ENCODE results near the gene MRPL48. TPM values are rescaled to one million over a fixed set of nuclear protein-coding genes. Genes with fewer than 3 reads are reported as not detected.

The MRPL48 gene
- total RNA-seq, 1 experiment from 2014 or later: 36.8 TPM

DNA sequence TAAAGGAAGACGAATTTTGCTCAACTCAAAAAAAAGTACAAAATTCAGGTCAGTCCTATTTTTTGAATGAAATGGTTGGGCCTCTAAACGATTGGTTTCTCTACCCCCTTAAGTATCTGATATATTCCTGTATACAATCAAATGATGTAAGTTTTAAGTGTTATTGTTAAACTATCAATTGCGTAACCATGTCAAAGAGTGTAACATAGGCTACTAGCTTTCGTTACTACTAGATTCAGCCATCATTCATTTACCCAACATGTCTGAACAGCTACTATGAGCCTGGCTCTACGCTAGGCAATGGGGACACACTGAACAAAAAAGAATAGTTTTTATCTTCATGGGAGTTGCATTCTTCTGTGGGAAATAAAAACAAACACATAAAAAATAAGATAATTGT is 30.1 kb upstream of the MRPL48 start:
- H3K36me3 Mint-ChIP-seq (ENCODE audit: insufficient read depth, unreplicated experiment): peaks cover 13% of the 10 kb centered on the region
- peak overlapping the region; percentile 98 for H3K4me3 Mint-ChIP-seq (ENCODE audit: unreplicated experiment)
- intact Hi-C loops (cut with micrococcal nuclease): no loop called here
- H3K27me3 Mint-ChIP-seq (ENCODE audit: insufficient read depth, unreplicated experiment): no peaks in the 10 kb centered on the region
- H3K27ac Mint-ChIP-seq (ENCODE audit: low read depth, unreplicated experiment): peak overlapping the region; percentile 57
- CTCF ChIA-PET: no interaction called here
- TF ChIP-seq, protein P1, sequence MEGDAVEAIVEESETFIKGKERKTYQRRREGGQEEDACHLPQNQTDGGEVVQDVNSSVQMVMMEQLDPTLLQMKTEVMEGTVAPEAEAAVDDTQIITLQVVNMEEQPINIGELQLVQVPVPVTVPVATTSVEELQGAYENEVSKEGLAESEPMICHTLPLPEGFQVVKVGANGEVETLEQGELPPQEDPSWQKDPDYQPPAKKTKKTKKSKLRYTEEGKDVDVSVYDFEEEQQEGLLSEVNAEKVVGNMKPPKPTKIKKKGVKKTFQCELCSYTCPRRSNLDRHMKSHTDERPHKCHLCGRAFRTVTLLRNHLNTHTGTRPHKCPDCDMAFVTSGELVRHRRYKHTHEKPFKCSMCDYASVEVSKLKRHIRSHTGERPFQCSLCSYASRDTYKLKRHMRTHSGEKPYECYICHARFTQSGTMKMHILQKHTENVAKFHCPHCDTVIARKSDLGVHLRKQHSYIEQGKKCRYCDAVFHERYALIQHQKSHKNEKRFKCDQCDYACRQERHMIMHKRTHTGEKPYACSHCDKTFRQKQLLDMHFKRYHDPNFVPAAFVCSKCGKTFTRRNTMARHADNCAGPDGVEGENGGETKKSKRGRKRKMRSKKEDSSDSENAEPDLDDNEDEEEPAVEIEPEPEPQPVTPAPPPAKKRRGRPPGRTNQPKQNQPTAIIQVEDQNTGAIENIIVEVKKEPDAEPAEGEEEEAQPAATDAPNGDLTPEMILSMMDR (IDR thresholded peaks at IDR 0.05; ENCODE audit: unreplicated experiment): no peak
- BruUV-seq (replicated peaks): no TSS peak
- H3K4me1 Mint-ChIP-seq (ENCODE audit: insufficient read depth, unreplicated experiment): peaks cover 23% of the 10 kb centered on the region
- H3K9me3 Mint-ChIP-seq (ENCODE audit: unreplicated experiment): no peaks in the 10 kb centered on the region
- peak; percentile 82 for DNase-seq (ENCODE audit: unreplicated experiment)
- POLR2A ChIA-PET: interaction anchor here (0.7 to 4.1 kb wide), 9 partner anchors 11 to 159 kb away, joined by 3 to 53 read pairs (median 6); partner anchors contain the start of gene MRPL48

DNA sequence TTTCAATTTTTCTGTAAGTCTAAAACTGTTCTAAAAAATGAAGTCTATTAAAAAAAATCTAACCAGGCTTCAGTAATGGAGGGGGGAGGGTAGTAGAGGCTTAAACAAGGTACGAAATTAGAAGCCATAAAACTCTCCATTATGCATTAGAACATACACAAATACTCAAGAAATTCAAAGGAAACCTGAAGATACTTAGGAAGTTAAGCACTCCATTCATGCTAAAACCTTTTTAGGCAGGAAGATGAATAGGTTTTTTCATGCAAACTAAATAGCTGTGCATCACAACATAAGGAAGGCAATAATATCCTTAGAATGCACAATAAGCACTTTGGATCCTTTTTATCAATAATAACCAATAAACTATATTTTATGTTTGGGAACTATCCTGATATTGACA is 29.2 kb upstream of the MRPL48 start:
- no peak for DNase-seq (ENCODE audit: unreplicated experiment)
- H3K9me3 Mint-ChIP-seq (ENCODE audit: unreplicated experiment): no peaks in the 10 kb centered on the region
- no TSS peak for BruUV-seq (replicated peaks)
- ChIA-PET POLR2A (interaction anchor here (0.6 to 4.1 kb wide), 12 partner anchors 12 to 160 kb away, joined by 3 to 53 read pairs (median 5); partner anchors contain the start of gene MRPL48), CTCF (no interaction called here)
- H3K27me3 Mint-ChIP-seq (ENCODE audit: insufficient read depth, unreplicated experiment): no peaks in the 10 kb centered on the region
- H3K27ac Mint-ChIP-seq (ENCODE audit: low read depth, unreplicated experiment): peak overlapping the region; percentile 57
- peak overlapping the region; percentile 98 for H3K4me3 Mint-ChIP-seq (ENCODE audit: unreplicated experiment)
- intact Hi-C loops (cut with micrococcal nuclease): no loop called here
- H3K4me1 Mint-ChIP-seq (ENCODE audit: insufficient read depth, unreplicated experiment): peaks cover 19% of the 10 kb centered on the region
- TF ChIP-seq, protein P1 (IDR thresholded peaks at IDR 0.05; ENCODE audit: unreplicated experiment): no peak
- peaks cover 13% of the 10 kb centered on the region for H3K36me3 Mint-ChIP-seq (ENCODE audit: insufficient read depth, unreplicated experiment)

DNA sequence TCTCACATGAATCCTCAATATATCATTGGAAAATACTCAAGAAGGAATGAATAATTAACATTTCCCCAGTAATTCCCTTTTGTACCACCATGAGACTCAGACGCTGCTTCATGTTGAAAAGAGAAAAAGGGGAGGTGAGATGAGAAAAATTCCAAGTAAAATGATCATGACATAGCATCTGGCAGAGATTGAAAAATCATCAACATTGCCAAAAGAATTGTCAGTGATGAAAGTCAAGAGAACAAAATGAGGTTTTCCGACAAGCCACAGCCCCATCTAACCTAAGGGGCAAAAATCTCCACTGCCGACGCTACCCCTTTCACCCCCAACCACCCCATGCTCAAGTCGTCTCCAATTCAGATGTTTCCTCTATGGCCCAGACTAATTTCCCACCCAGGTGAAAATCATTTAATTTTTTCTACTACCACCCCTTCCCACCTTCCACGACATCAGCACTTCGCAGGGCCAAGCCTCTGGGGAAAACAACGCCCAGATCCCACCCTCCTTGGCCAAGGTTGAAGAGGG is 28.0 kb upstream of the MRPL48 start:
- ChIA-PET CTCF (interaction anchor here (0.6 to 2.8 kb wide), 3 partner anchors 19 to 195 kb away, joined by 3 to 13 read pairs (median 4); no protein-coding TSS in a partner anchor), POLR2A (interaction anchor here (0.7 to 10.7 kb wide), 10 partner anchors 8 to 648 kb away, joined by 3 to 211 read pairs (median 27); partner anchors contain the start of genes C2CD3, COA4, MRPL48 and PAAF1)
- peak overlapping the region; percentile 97 for H3K27ac Mint-ChIP-seq (ENCODE audit: low read depth, unreplicated experiment)
- peaks cover 17% of the 10 kb centered on the region for H3K36me3 Mint-ChIP-seq (ENCODE audit: insufficient read depth, unreplicated experiment)
- TF ChIP-seq, protein P1 (IDR thresholded peaks at IDR 0.05; ENCODE audit: unreplicated experiment): no peak
- no peaks in the 10 kb centered on the region for H3K27me3 Mint-ChIP-seq (ENCODE audit: insufficient read depth, unreplicated experiment)
- intact Hi-C loops (cut with micrococcal nuclease): loop anchor here (2.0 kb wide), 1 partner anchor 147 kb away; no protein-coding TSS in a partner anchor
- DNase-seq (ENCODE audit: unreplicated experiment): peak; percentile 27
- peak overlapping the region; percentile 98 for H3K4me3 Mint-ChIP-seq (ENCODE audit: unreplicated experiment)
- H3K4me1 Mint-ChIP-seq (ENCODE audit: insufficient read depth, unreplicated experiment): peaks cover 13% of the 10 kb centered on the region
- BruUV-seq (replicated peaks): no TSS peak
- H3K9me3 Mint-ChIP-seq (ENCODE audit: unreplicated experiment): no peaks in the 10 kb centered on the region

DNA sequence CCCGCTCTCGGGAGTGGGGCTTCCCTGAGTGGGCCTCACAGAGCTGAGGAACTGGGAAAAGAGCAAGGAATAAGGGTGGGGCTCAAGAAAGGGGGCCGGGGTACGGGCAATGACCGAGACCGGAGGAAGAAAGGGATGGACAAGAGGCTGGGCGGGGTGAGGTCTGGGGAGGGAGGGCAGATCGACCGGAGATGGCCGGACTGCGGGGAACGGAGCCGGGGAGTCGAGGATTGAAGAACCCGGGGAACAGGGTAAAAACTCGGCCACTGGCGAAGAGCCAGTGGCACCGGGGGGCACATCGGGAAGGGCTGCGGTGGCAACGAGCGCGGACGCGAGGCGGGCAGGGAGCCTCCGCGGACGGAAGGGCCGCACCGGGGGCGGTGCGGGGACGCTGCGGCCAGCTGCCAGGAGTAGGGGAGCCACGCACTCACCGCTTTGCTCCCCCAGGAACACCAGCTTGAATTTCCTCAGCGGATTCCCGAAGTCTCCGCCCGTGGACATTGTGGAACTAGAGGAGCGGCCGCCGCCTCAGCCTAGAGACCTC is 27.5 kb upstream of the MRPL48 start:
- peak overlapping the region; percentile 98 for H3K4me3 Mint-ChIP-seq (ENCODE audit: unreplicated experiment)
- peak; percentile 31 for DNase-seq (ENCODE audit: unreplicated experiment)
- peaks cover 13% of the 10 kb centered on the region for H3K4me1 Mint-ChIP-seq (ENCODE audit: insufficient read depth, unreplicated experiment)
- TF ChIP-seq, protein P1 (IDR thresholded peaks at IDR 0.05; ENCODE audit: unreplicated experiment): no peak
- H3K27me3 Mint-ChIP-seq (ENCODE audit: insufficient read depth, unreplicated experiment): no peaks in the 10 kb centered on the region
- no peaks in the 10 kb centered on the region for H3K9me3 Mint-ChIP-seq (ENCODE audit: unreplicated experiment)
- ChIA-PET CTCF (interaction anchor here (0.6 to 2.8 kb wide), 5 partner anchors 19 to 387 kb away, joined by 3 to 13 read pairs (median 4); no protein-coding TSS in a partner anchor), POLR2A (interaction anchor here (0.6 to 10.7 kb wide), 15 partner anchors 8 to 647 kb away, joined by 3 to 211 read pairs (median 8); partner anchors contain the start of genes C2CD3, COA4, MRPL48 and PAAF1)
- H3K36me3 Mint-ChIP-seq (ENCODE audit: insufficient read depth, unreplicated experiment): peaks cover 17% of the 10 kb centered on the region
- H3K27ac Mint-ChIP-seq (ENCODE audit: low read depth, unreplicated experiment): peak overlapping the region; percentile 97
- intact Hi-C loops (cut with micrococcal nuclease): loop anchor here (2.0 kb wide), 1 partner anchor 147 kb away; no protein-coding TSS in a partner anchor
- BruUV-seq (replicated peaks): no TSS peak
